Fibroblast of pulmonary artery (primary cell): Measurements from ENCODE around the gene OR5K4.

Experiments
- DNase-seq: peaks from one replicate; pipeline ENCODE4 v3.0.0-alpha.2; 2010; ENCODE audit warnings: low read depth
- H3K4me3 ChIP-seq: replicated peaks from 2 replicates; pipeline ENCODE4 v1.5.1; 2011; ENCODE audit warnings: low read depth, mild to moderate bottlenecking, control low read depth, low read length, moderate library complexity
- TF ChIP-seq, protein P1 (sequence below): IDR thresholded peaks from 2 replicates; pipeline ENCODE4 v1.5.1; 2011; ENCODE audit warnings: mild to moderate bottlenecking, control low read depth, low read length, inconsistent platforms; ENCODE audit errors: missing control alignments

The OR5K4 gene

DNA sequence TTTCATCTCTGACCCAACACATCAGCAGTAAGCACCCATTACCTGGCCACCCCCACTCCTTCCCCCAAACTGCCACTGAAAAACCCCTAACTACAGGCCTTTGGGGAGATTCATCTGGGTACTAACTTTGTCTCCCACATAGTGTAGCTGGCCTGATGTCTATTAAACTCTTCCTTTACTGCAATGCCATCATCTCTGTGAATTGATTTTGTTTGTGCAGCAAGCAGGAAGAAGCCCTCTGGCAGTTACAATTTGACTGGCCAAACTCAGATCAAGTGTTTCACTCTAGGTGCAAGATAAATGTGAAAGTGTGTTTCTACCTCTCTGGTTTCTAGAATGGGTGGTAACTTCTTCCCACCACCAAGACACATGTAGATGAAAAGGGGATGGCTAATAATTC, 26.7 kb upstream of the OR5K4 start:
- no peak for DNase-seq
- TF ChIP-seq, protein P1, sequence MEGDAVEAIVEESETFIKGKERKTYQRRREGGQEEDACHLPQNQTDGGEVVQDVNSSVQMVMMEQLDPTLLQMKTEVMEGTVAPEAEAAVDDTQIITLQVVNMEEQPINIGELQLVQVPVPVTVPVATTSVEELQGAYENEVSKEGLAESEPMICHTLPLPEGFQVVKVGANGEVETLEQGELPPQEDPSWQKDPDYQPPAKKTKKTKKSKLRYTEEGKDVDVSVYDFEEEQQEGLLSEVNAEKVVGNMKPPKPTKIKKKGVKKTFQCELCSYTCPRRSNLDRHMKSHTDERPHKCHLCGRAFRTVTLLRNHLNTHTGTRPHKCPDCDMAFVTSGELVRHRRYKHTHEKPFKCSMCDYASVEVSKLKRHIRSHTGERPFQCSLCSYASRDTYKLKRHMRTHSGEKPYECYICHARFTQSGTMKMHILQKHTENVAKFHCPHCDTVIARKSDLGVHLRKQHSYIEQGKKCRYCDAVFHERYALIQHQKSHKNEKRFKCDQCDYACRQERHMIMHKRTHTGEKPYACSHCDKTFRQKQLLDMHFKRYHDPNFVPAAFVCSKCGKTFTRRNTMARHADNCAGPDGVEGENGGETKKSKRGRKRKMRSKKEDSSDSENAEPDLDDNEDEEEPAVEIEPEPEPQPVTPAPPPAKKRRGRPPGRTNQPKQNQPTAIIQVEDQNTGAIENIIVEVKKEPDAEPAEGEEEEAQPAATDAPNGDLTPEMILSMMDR = no peak
- H3K4me3 ChIP-seq = no peak overlapping the region

DNA sequence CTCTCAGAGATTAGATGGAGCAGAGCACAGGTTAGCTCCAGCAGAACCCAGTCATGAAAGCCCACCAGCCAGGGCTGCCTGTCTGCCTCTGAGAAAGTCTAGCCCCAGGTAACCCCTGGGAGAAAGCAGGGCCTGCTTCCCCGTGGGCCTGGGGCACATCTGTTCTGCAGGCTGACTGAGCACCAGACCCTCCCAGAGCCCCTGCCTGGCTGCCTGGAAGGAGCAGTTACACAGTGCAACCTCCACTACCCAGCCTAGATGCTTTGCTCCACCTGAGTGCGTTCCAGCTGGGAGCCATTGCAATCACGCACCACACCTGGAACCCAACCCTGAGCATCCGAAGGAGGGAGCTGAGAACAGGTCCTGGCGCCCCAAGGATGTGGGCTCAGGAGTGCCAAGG, 24.7 kb upstream of the OR5K4 start:
- no peak overlapping the region for H3K4me3 ChIP-seq
- no peak for DNase-seq
- TF ChIP-seq, protein P1 = no peak

DNA sequence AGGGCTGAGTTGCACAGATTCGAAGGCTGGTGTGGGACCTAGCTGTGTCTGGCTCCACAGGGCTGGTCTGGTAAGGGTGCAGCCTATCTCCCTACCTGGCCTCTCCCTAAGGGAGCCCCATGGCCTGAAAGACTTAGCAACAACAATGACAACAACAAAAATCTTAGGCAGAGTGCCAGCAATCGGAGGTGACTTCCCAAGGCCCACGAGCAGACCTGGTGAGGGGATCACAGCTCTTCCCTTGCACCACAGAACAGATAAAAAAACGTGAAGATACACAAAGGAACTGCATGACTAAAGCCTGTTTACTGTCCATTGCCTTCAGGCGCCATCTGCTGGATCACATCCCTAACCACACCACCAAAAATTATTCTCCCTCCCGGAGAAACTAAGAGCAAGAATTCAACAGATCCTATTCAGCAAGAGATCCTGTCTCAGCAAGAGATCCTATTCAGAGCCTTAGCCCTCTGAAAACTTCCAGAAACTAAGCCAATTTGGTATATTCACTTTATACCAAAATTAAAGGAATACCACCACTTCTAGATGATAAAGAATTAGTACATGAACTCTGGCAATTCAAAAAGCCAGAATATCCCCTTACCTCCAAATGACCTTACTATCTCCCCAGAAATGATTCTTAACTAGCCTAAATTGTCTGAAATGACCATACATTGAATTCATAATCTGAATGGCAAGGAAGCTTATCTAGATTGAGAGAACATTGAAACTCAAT, 24.1 kb upstream of the OR5K4 start:
- H3K4me3 ChIP-seq = no peak overlapping the region
- TF ChIP-seq, protein P1 = peak; percentile 87
- peak; percentile 65 for DNase-seq

DNA sequence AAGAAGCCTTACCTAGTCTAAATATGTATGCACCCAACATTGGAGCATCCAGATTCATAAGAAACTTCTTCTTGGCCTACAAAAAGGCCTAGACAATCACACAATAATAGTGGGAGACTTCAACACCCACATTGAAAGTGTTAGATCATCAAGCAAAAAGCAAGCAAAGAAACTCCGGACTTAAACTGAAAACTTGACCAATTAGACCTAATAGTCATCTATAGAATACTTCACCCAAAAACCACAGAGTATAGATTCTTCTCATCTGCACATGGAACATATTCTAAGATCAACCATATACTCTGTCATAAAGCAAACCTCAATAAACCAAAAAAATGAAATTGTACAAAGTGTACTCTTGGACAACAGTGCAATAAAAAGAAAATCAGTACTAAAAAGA, 22.3 kb upstream of the OR5K4 start:
- TF ChIP-seq, protein P1 = no peak
- no peak overlapping the region for H3K4me3 ChIP-seq
- DNase-seq = no peak

DNA sequence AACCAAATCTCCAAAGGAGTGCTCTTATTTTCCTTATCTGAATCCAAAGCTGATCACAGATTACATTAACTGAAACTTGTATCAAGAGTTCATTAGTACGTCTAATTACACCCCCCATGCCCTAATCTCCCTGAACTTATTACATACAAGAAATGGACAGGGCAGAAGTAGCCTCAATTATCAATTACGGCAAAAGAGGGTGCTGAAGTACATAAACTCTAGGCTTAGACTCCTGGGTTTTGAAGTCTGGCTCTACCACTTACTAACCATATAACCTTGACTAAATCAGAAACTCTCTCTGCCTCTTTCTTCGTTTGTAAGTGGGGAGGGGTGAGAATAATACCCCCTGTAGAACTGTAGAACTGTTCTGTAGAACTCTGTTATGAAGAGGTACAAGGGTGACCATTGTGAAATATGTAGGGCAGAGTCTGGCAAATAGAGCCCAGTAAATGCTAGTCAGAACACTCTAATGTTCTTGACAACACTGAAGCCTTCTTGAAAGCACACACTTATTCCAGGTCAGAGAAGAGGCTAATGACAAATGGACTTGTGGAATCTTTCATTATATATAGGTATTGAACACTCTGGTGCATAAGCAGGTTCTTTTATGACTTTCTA, 19.6 kb upstream of the OR5K4 start:
- no peak for DNase-seq
- TF ChIP-seq, protein P1 = no peak

DNA sequence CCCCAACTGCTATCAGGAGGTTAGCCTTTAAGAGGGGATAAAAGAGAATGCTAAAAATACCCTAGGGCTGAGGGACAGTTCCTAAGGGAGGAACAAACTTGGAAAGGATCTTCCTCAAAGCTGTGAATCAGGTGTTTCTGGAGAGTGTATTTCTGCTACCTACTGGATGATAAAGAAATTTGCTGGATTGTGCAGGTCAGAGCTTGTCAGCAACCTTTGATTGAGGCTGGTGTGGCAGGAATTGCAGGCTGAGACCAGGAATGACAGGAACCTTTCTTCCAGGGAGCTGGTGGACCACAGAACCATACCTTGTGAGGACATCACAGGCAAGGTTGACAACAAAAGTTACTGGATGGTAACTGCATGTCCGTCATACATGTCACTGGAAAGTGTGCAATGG, 14.6 kb upstream of the OR5K4 start:
- TF ChIP-seq, protein P1 = no peak
- DNase-seq = no peak

More for the DNA sequence above, 19.6 kb upstream of the OR5K4 start:
- no peak overlapping the region for H3K4me3 ChIP-seq

More for the DNA sequence above, 14.6 kb upstream of the OR5K4 start:
- H3K4me3 ChIP-seq = no peak overlapping the region
